Esophagus muscularis mucosa (tissue), 4 donors: ENCODE data around the gene SLC5A4. TPM values are rescaled to one million over a fixed set of nuclear protein-coding genes. Genes with fewer than 3 reads are reported as not detected.

Experiments used
- DNase-seq: peaks from one replicate; pipeline ENCODE4 v3.0.0-alpha.2; 2017; ENCODE audit errors: extremely low spot score
- H3K27ac ChIP-seq, 4 donors: fragments of 200-600 bp; sonication (generic); replicated peaks in 1 of 4; 1 replicate in 3 of 4; 2 replicates in 1 of 4; pipeline ENCODE4 v1.5.1; 2016 to 2019; ENCODE audit warnings: mild to moderate bottlenecking in 1 of 4
- H3K27me3 ChIP-seq, 4 donors: fragments of 200-600 bp; sonication (generic); one replicate each; pipeline versions ENCODE4 v1.5.1 to v1.6.0; 2016 to 2019
- H3K36me3 ChIP-seq, 4 donors: fragments of 200-600 bp; sonication (generic); one replicate each; pipeline ENCODE4 v1.5.1; 2016 to 2019
- H3K4me1 ChIP-seq, 4 donors: fragments of 200-600 bp; sonication (generic); one replicate each; pipeline ENCODE4 v1.5.1; 2016 to 2019
- H3K4me3 ChIP-seq, 4 donors: fragments of 200-600 bp; sonication (generic); 1 replicate in 2 of 4; 2 replicates in 2 of 4; pipeline ENCODE4 v1.5.1; 2016 to 2019; ENCODE audit warnings: mild to moderate bottlenecking in 4 of 4, moderate library complexity in 1 of 4
- H3K9me3 ChIP-seq, 4 donors: fragments of 200-600 bp; sonication (generic); 1 replicate in 3 of 4; 2 replicates in 1 of 4; pipeline ENCODE4 v1.5.1; 2016 to 2019
- CTCF ChIP-seq, 3 experiments: fragments of 200-600 bp in 2 of 3; fragments of 450-650 bp in 1 of 3; sonication (generic) in 2 of 3; IDR thresholded peaks; one replicate each; pipeline ENCODE4 v1.5.1; 2017 to 2019; ENCODE audit warnings: antibody characterized with exemption in 3 of 3, mild to moderate bottlenecking in 2 of 3, moderate library complexity in 1 of 3
- EP300 ChIP-seq: sonication (generic); formaldehyde crosslinking; IDR thresholded peaks from one replicate; pipeline ENCODE4 v1.6.1; 2017; ENCODE audit warnings: antibody characterized with exemption
- POLR2A ChIP-seq: fragments of 450-650 bp; IDR thresholded peaks from one replicate; pipeline ENCODE4 v1.6.1; 2017; ENCODE audit warnings: antibody characterized with exemption, moderate library complexity, mild to moderate bottlenecking, low read depth
- POLR2AphosphoS5 ChIP-seq, 2 donors: sonication (generic); formaldehyde crosslinking; IDR thresholded peaks; one replicate each; pipeline ENCODE4 v1.6.1; 2017; ENCODE audit warnings: antibody characterized with exemption in 2 of 2
- WGBS: methylation state at CpG from one replicate; pipeline ENCODE4 v1.1.5; 2018; 5-methylcytosine and 5-hydroxymethylcytosine counted together
- intact Hi-C: fragments of 100-400 bp; cut with DNase I; formaldehyde crosslinking; loops from one replicate; pipeline ENCODE4 v1.15.1; 2023
- total RNA-seq, 4 donors: library from RNA; depleted of rRNA; stranded (reverse); fragments of >200 nt; gene quantifications; one replicate each; pipeline versions ENCODE4 v1.1.0 to v1.2.1, GENCODE V29; 2016

SLC5A4 gene
- total RNA-seq, 4 donors from 2014 or later: 0.19 to 1.2 (median 0.46) TPM; not detected in 1

- no peak for DNase-seq
- Histone ChIP-seq H3K36me3 (no peaks in the 10 kb centered on the region), H3K27ac (no peak overlapping the region), H3K27me3 (peaks cover 0 to 16% (median 0%) of the 10 kb centered on the region in 4 donors), H3K4me3 (no peak overlapping the region), H3K4me1 (no peaks in the 10 kb centered on the region), H3K9me3 (no peaks in the 10 kb centered on the region)
- TF ChIP-seq EP300 (no peak), CTCF (IDR thresholded peaks at IDR 0.05) (no peak), POLR2AphosphoS5 (IDR thresholded peaks at IDR 0.05) (no peak), POLR2A (no peak)
- WGBS: 74% methylated on average over 3 of the region's 3 CpGs
- intact Hi-C loops: no loop called here
These were observed 36.1 kb downstream of the SLC5A4 start for GRCh38 chr22:32219026-32219425.

GRCh38 chr22:32218470-32218869 lies 36.7 kb downstream of the SLC5A4 start:
- no peak for DNase-seq
- TF ChIP-seq POLR2A (no peak), EP300 (no peak), CTCF (IDR thresholded peaks at IDR 0.05) (no peak)
- H3K27me3 ChIP-seq: peaks cover 0 to 16% (median 0%) of the 10 kb centered on the region in 4 donors
- H3K36me3 ChIP-seq: no peaks in the 10 kb centered on the region
- WGBS: 68% methylated on average over 6 of the region's 6 CpGs
- H3K9me3 ChIP-seq: no peaks in the 10 kb centered on the region
- intact Hi-C loops: no loop called here
- no peak overlapping the region for H3K4me3 ChIP-seq
- no peak overlapping the region for H3K27ac ChIP-seq
- H3K4me1 ChIP-seq: no peaks in the 10 kb centered on the region

GRCh38 chr22:32217465-32217864 lies 37.7 kb downstream of the SLC5A4 start:
- Histone ChIP-seq H3K27ac (no peak overlapping the region), H3K4me1 (no peaks in the 10 kb centered on the region), H3K4me3 (no peak overlapping the region), H3K9me3 (no peaks in the 10 kb centered on the region), H3K27me3 (peaks cover 0 to 20% (median 0%) of the 10 kb centered on the region in 4 donors), H3K36me3 (no peaks in the 10 kb centered on the region)
- no peak for TF ChIP-seq POLR2A
- no peak for TF ChIP-seq POLR2AphosphoS5 (IDR thresholded peaks at IDR 0.05)
- DNase-seq: no peak
- intact Hi-C loops: no loop called here
- 64% methylated on average over 2 of the region's 2 CpGs for whole genome bisulfite sequencing

- no peaks in the 10 kb centered on the region for H3K9me3 ChIP-seq
- TF ChIP-seq CTCF (IDR thresholded peaks at IDR 0.05): no peak
- TF ChIP-seq POLR2A: no peak
- no peak for TF ChIP-seq EP300
- TF ChIP-seq POLR2AphosphoS5 (IDR thresholded peaks at IDR 0.05): no peak
- H3K4me1 ChIP-seq: no peaks in the 10 kb centered on the region
- H3K27ac ChIP-seq: no peak overlapping the region
- no peaks in the 10 kb centered on the region for H3K36me3 ChIP-seq
- H3K27me3 ChIP-seq: peaks cover 0 to 25% (median 0%) of the 10 kb centered on the region in 4 donors
- peak; percentile 72 for DNase-seq
- 76% methylated on average over 10 of the region's 10 CpGs for WGBS
- H3K4me3 ChIP-seq: no peak overlapping the region
- intact Hi-C loops: no loop called here
These were observed 38.2 kb downstream of the SLC5A4 start for GRCh38 chr22:32216911-32217310.

GRCh38 chr22:32211011-32211410 lies 44.1 kb downstream of the SLC5A4 start:
- 79% methylated on average over 7 of the region's 7 CpGs for WGBS
- Histone ChIP-seq H3K36me3 (no peaks in the 10 kb centered on the region), H3K27me3 (peaks cover 0 to 18% (median 0%) of the 10 kb centered on the region in 4 donors), H3K27ac (no peak overlapping the region), H3K9me3 (no peaks in the 10 kb centered on the region), H3K4me1 (no peaks in the 10 kb centered on the region), H3K4me3 (no peak overlapping the region)
- intact Hi-C loops: no loop called here
- peak; percentile 24 for DNase-seq
- TF ChIP-seq EP300: no peak
- no peak for TF ChIP-seq POLR2A
- no peak for TF ChIP-seq CTCF (IDR thresholded peaks at IDR 0.05)
- no peak for TF ChIP-seq POLR2AphosphoS5 (IDR thresholded peaks at IDR 0.05)
